NCI-H2227 (cell line): Measurements from ENCODE around the gene PSMB9.
"Not testable (repeated sequence)": the region's sequence is repeated elsewhere in the genome, so short reads cannot be mapped to it uniquely, and the experiment has no call there.

Experiments
- DNase-seq: peaks from one replicate; lab custom pipeline; 2025; ENCODE audit not compliant: unreplicated experiment; lab: John Stamatoyannopoulos, UW

Gene PSMB9

GRCh38 chr6:32853541-32854375, at the start of gene PSMB9, which contains the start of gene TAP1:
PSMB9 (plus strand) TSS chr6:32854192; CDS start chr6:32854230, 38 bp downstream.
TAP1 (minus strand) TSS chr6:32853704; CDS start chr6:32853636, 68 bp downstream.
- DNase-seq, result peak; percentile 94

DNA sequence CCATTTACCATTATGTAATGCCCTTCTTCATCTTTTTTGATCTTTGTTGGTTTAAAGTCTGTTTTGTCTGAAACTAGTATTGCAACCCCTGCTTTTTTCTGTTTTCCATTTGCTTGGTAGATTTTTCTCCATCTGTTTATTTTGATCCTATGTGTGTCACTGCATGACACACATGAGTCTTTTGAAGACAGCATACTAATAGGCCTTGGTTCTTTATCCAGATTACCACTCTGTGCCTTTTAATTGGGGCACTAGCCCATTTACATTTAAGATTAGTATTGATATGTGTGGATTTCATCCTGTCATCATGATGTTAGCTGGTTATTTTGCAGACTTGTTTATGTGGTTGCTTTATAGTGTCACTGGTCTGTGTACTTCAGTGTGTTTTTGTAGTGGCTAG, 48.6 kb upstream of the PSMB9 start:
- DNase-seq, result not testable (repeated sequence)

DNA sequence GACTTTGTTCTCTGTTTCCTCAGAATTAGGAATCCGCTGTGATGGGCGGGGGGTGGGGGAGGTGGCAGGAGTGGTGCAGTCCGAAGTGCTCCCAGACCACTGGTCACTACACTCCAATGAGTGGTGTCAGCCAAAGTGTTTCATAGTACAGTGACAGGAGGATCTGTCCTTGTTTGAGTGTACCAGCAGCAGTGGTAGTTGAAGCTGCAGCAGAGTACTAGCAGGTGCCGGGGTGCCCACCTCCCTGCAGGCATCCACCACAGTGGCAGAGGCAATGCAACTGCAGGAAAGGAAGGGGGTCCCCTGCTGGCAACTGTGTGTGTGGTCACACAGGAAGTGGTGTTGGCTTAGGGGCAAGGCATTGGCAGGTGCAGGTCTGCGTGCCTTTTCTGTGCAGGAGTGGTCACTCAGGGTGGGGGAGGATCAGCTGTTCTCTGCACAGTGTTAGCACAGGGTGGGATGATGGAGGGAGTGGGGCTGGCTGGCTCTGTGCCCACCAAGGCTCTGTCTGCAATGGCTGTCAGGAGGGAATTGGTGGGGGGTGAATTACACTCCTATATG, 46.9 kb upstream of the PSMB9 start:
- DNase-seq, result no peak

DNA sequence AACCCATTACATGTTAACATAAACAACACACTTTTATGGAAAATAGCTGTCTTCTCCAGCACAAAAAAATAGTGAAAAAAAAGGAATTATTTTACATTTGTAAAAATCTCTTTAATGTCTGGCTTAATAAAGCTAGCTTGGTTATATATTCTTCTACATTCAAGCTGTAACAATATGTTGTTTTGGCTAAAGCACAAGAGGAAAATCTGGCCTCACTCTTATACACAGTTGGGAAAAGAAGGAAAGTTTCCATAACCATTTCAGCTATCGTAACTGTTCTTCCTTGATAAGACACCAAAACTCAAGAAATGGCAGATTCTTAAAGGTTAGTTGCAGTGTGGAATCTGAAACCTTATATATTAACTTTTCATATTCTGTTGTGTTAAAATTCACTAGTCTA, 44.8 kb upstream of the PSMB9 start:
- no peak for DNase-seq

DNA sequence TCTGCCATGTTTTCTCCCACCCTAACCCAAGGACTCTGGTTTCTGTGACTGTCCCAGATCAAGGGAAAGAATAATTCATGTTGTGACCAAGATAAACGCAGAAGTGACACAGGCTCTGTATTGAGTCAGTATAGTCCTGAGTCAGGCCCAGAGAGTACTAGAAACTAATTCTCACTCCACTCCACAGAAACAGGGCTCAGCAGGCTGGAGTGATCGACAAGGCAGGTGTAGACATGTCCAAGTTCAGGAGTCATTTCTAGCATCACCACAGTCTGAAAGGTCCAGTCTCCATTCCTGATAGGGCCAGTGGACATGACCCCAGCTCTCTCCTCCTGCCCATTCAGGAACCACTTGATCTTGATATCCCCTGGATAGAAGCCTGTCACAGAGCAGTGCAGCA, 39.8 kb upstream of the PSMB9 start:
- DNase-seq, result no peak

- DNase-seq, result no peak
Measured at GRCh38 chr6:32815115-32815514, 38.9 kb upstream of the PSMB9 start.

DNA sequence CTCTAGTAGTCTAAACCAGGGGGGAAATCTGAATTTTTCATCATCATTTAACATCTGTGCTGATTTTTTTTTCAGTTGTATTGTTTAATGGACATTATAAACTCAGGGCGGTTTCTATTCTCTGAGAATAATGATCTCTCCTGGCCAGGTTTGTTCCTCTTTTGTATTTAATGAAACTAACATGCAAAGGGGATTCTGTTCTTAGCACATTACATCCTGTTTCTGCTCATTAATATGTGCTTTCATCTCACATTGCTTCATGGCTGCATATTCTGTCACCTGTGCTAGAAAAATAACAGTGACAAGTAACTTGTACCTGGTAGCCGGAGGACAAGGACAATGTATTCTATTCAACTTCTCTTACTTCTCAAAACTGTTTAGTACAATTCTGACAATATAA, 38.0 kb upstream of the PSMB9 start:
- DNase-seq, result no peak

DNA sequence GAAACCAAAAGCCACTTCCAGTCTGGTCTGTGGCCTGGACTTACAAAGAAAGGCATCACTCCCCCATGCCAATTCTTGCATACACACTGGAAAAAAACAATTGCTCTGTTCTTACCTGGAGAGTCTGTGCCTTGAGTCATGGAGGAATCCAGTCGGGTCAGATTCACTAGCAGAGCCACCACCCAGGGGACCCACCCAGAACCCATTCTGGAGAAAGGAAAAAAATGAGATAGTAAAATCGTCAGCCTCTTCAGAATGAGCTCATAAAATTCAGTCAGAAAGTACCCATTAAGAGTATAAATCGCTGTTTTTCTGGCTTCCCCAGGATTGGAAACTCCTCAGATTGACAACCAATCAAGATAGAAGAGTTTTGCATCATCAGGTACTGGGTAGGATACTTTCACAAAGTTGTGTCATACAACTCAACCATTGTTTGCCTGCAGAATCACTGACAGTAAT, 37.2 kb upstream of the PSMB9 start, which contains the start of gene HLA-DOB:
Gene HLA-DOB (minus strand): TSS at position 257 of the 459 bp plus-strand sequence. CDS start 51 bp downstream, at position 206.
- no peak for DNase-seq

DNA sequence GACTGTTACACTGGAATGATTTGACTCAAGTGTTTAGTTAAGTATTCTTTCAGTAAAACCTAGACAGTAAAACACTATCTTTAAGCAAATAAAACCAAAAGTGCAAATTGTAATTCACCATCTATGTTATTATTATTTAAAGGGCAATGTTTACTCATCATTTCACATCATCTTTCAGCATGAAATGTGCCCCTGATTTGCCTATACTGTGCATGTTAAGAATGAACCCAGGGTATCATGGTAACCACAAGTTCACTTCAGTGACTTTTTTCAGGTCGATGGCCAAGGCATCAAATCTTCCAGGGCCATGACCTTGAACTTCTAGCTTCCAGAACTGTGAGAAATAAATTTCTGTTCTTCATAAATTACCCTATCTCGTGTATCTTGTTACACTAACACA, 35.1 kb upstream of the PSMB9 start:
- DNase-seq, result no peak

- no peak for DNase-seq
Measured at GRCh38 chr6:32819729-32820128, 34.3 kb upstream of the PSMB9 start.

DNA sequence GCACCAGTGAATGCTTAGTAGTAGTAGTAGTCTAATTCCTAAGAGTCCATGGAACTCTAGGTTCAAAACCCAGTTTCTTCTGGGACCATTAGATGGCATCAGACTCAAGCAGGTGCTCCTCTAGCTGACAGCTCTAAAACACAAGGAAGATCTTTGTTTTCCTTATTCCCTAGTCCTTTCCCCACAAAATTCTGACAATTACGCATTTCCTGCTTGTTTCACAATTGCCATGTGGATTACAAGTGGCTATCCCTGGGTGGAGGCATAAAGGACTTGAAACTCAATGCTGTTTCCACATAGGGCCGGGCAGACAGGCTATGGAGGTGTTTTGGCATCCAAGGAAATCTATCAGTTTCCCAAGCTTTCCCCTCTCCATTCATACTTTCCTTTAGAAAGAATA, 28.0 kb upstream of the PSMB9 start:
- DNase-seq, result peak; percentile 27

GRCh38 chr6:32827025-32827424, 27.0 kb upstream of the PSMB9 start:
- no peak for DNase-seq

DNA sequence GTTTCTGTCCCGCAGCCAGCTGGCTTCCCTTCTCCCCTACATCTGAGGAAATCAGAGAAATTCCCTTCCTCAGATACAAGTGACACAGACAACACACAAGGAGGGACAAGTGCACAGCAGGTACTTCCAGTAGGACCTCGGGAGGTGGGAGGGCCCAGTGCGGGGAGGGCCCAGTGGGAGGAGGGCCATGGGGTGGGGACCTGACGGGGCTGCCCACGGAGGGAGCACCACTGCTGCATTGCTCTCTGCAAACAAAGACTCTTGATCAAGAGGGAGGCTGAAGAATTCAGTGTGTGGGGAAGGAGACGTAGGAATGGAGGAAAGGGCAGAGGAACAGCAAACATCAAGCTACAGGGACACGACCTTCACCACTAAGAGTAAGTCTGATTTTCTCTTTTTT, 24.5 kb upstream of the PSMB9 start:
- no peak for DNase-seq

DNA sequence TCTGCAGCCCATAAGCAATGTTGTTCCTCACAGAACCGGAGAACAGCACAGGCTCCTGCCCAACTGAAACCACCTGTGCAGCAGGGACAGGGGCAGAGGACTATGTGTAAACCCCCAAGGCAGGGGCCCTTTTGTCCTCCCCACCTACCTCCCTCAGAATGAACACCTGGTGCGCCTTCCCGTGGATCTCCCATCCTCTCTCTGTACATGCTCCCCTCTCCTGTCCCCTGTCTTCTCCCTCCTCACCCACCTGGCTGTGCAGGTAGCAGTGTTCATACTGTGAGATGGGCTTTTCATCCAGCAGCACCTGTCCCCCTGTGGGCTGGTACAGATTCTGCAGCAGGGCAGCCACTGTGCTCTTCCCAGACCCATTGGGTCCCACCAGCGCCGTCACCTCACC, 24.0 kb upstream of the PSMB9 start:
- DNase-seq, result no peak

- DNase-seq, result no peak
Measured at GRCh38 chr6:32830936-32831335, 23.1 kb upstream of the PSMB9 start.

GRCh38 chr6:32832535-32832934, 21.5 kb upstream of the PSMB9 start:
- DNase-seq, result no peak

DNA sequence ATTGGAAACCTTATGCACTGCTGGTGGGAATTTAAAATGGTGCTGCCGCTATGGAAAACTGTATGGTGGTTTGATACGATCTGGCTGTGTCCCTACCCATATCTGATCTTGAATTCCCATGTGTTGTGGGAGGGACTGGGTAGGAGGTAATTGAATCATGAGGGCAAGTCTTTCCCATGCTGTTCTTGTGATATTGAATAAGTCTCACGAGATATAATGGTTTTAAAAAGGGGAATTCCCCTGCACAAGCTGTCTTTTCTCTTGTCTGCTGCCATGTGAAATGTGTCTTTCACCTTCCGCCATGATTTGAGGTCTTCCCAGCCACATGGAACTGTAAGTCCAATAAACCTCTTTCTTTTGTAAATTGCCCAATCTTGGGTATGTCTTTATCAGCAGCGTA, 20.3 kb upstream of the PSMB9 start:
- no peak for DNase-seq

- DNase-seq, result no peak
Measured at GRCh38 chr6:32835167-32835893, 18.7 kb upstream of the PSMB9 start.

DNA sequence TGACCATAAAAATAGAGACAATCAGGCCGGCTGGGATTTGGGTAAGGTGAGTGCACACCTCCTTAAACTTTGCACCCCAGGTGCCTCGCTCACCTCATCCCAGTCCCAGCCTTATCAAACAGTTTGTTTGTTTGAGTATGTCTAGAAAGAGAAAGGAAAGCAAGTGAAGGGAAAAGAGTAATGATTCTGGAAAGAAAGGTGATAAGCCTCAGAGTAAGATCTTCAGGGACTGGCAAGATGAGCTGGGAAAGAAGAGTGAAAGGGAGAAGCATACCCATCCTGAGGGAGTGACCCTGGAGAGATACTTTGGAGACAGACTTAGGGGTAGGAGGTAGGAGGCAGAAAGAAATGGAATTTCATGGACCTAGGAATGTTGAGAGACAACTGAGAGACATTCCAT, 17.1 kb upstream of the PSMB9 start:
- no peak for DNase-seq

DNA sequence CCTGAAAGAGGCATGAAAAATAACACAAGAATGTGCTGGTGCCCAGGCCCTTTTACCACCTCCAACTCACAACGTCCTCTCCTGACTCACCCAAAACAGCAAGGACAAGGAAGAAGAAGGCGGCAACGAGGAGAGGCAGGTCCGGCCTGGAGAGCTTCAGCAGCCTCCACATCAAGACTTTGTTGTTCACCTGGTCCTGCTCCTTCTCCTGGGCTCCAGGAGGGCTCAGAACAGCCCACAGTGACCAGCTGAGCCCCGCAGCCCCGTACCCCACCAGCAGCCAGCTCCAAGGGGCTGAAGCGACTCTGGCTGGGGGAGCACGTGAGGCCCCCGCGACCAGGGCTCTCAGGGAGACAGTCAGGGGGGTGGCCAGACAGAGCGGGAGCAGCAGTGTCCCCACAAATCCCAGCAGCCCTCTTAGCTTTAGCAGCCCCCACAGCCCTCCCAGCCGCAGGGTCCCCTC, 16.3 kb upstream of the PSMB9 start:
- DNase-seq, result no peak

- peak; percentile 95 for DNase-seq
Measured at GRCh38 chr6:32838114-32838958, 15.7 kb upstream of the PSMB9 start, which contains the start of gene TAP2. TAP2 (minus strand) TSS chr6:32838739; CDS start chr6:32838233, 506 bp downstream.
